ENCODE results near the gene ETV5.

DNA sequence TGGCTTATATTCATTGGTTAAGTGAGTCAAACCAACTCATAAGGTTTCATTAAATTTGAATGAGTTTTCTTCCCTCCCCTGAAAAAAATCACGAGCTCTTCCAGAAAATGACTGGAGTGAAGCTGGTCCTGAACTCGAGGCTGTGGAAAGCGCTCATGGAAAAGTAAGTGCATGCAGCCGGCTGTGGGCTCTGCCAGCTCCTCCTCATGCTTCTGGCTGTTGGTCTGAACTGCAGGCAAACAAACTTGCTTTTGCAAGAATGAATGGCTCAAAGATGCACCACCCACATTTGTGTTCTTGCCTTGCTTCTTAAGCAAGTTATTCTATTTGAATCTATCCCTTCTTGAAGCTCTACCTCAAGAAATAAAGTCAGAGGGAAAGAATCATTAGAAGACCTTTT is 6.2 kb downstream of the ETV5 start:
- no peak for TF ChIP-seq POLR2A (IDR thresholded peaks at IDR 0.05)
- TF ChIP-seq, protein P1, sequence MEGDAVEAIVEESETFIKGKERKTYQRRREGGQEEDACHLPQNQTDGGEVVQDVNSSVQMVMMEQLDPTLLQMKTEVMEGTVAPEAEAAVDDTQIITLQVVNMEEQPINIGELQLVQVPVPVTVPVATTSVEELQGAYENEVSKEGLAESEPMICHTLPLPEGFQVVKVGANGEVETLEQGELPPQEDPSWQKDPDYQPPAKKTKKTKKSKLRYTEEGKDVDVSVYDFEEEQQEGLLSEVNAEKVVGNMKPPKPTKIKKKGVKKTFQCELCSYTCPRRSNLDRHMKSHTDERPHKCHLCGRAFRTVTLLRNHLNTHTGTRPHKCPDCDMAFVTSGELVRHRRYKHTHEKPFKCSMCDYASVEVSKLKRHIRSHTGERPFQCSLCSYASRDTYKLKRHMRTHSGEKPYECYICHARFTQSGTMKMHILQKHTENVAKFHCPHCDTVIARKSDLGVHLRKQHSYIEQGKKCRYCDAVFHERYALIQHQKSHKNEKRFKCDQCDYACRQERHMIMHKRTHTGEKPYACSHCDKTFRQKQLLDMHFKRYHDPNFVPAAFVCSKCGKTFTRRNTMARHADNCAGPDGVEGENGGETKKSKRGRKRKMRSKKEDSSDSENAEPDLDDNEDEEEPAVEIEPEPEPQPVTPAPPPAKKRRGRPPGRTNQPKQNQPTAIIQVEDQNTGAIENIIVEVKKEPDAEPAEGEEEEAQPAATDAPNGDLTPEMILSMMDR (IDR thresholded peaks at IDR 0.05), result no peak

Measured in uterus (tissue), 2 donors.